ENCODE results near the gene CEBPB.
"Not testable (repeated sequence)": the region's sequence is repeated elsewhere in the genome, so short reads cannot be mapped to it uniquely, and the experiment has no call there.

Gene CEBPB

DNA sequence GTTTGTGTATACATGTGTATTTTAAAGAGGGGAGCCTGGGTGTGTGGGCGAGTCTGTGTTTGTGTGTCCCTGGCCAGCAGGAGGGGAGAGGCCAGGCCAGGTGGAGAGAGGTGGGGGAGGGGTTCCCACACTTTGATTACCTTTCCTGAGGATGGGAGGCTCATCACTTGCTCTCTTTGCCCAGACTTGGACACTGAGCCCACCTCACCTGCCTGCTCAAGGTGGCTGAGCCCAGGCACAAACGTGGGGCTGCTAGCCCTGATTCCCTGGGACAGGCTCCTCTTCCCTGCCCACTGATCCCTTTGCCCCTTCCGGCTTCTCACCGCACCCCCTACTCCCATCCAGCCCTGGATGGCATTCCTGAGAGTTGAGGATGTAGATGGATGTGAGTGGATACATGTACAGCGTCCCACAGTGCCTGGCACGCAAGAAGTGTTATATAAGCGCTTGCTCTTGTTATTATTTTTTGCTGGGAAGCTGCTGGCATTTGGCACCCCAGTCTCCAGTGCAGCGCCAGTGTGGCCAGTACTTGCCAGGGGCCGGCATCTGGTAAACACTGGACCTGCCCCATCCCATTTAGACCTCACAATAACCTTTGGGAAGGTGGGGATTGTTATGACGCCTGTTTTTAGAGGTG, 2.7 kb downstream of the CEBPB start:
- no peak for DNase-seq (ENCODE audit: low read depth in 2 of 2)

DNA sequence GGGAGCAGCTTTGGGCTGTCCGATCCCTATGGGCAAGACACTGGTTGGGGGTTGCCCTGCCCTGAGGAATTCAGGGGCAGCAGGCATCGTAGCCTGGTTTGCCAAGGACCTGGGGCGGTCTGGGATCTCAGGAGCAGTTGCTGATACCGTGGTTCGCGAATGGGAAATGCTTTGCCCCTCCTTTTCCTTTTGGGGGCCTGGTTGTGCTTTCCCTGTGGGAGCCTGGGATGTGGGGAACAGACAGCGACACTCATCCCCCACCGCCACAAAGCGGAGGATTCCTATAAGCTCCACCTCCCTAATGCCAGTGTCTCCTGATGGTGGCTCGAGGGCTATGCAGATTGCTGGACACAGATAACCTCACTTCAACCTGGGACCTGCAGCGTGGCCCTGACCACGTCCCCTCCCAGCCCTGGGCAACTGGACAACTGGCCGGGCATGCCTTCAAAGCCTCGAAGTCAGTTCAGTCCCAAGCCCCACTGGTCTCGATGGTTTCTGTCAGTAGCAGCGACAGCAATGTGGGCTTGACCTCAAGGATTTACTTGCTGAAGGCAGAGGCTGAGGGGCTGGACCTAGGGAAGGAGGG, 3.3 kb downstream of the CEBPB start:
- no peak for DNase-seq (ENCODE audit: low read depth in 2 of 2)

DNA sequence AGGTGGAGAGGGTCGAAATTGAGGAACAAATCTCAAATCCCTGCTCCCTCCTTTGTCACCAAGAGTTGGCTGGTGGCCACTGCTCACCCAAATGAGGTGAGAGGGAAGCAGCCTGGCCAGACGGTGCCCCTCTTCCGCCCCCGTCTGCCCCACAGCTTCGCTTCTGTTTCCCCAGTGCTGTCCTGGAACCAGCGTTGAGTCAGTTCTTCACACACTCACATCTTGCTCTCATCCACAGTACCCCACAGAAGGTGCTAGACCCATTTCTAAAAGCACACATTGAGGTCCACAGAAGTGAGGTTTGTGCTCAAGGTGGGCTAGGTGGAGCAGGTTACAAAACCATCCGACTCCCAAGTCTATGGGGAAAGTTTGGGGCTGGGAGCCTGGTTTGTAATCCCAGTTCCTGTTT, 3.8 kb downstream of the CEBPB start:
- DNase-seq (ENCODE audit: low read depth in 2 of 2): no peak

DNA sequence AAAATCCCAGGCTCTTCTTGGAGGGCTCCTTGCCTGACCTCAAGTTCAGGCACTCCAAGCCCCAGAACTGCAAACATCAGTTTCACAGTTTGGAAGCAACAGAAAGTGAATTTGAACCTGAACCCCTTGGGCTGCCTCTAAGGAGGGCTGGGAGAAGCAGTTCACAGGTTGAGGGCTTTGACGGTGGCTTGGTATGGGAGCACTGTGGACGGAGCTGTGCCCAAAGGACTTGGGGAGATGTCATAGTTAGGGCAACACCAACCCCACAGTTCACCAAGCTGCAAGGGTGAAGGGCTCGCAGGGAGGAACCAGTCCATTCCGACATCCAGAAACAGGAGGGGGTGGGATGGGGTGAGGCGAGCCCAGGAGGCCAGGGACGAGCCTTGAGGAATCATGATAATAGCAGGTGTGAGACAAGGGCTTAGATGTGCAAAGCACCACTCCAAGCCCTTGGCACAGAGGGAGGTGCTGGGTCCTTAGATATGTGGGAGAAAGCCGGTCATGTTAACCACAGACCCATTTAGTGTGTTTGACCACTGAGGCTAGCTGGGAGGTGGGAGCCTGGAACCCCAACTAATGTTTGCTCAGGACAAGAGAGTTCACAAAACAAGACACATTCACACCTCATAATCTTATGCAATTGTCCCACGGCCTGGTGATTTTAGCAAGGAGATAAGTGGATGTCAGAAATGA, 4.3 kb downstream of the CEBPB start:
- no peak for DNase-seq (ENCODE audit: low read depth in 2 of 2)

DNA sequence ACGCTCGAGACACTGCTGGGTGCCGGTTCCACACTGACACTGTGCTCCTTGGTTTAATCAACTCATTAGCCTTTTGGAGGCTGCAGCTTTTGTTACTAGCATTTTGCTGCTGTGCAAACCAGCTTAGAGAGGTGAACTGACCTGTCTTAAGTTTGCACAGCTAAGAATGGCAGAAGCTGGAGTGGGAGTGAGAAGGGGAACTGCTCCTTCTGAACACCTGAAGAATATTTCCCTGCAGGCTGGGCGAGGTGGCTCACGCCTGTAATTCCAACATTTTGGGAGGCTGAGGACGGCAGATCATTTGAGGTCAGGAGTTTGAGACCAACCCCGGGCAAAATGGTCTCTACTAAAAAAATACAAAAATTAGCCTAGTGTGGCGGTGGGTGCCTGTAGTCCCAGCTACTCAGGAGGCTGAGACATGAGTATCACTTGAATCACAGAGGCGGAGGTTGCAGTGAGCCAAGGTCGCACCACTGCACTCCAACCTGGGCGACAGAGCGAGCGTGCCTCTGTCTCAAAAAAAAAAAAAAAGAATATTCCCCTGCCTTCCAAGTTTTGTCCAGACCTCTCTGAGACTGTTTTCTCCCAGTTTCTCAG, 5.0 kb downstream of the CEBPB start:
- no peak for DNase-seq (ENCODE audit: low read depth in 2 of 2)

DNA sequence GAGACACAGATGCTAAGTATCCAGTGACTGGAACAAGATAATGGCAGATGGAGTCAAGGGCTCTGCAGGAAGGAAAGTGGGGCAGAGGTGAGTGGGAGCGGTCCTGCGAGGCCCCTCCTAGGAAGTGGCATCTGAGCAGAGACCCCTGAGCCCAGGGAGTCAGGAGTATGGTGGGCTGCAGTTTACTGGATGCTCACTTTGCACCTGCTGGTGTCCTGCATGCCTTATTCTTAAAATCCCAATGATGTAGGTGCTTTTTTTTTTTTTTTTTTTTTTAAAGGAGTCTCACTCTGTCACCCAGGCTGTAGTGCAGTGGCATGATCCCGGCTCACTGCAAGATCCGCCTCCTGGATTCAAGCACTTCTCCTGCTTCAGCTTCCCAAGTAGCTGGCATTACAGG, 5.6 kb downstream of the CEBPB start:
- DNase-seq (ENCODE audit: low read depth in 2 of 2): no peak

DNA sequence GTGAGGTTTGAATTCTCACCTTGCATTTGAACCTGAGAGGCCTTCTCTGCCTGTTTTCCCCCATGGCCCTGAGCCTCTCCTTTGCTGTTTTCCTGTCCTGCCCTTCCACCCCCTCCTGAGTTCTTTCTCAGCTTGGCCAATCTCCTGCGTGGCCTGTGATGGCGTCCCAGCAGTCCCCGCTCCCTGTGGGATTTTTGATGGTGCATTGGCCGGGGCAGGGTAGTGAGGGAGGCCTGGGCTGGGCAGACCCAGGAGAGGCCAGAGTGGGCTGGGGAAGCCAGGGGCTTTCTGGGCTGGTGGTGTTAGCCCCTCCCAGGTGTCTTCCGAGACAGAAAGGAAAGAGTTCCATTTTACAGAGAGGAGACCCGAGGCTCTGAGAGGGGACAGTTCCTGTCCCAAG, 6.3 kb downstream of the CEBPB start:
- DNase-seq (ENCODE audit: low read depth in 2 of 2): no peak

DNA sequence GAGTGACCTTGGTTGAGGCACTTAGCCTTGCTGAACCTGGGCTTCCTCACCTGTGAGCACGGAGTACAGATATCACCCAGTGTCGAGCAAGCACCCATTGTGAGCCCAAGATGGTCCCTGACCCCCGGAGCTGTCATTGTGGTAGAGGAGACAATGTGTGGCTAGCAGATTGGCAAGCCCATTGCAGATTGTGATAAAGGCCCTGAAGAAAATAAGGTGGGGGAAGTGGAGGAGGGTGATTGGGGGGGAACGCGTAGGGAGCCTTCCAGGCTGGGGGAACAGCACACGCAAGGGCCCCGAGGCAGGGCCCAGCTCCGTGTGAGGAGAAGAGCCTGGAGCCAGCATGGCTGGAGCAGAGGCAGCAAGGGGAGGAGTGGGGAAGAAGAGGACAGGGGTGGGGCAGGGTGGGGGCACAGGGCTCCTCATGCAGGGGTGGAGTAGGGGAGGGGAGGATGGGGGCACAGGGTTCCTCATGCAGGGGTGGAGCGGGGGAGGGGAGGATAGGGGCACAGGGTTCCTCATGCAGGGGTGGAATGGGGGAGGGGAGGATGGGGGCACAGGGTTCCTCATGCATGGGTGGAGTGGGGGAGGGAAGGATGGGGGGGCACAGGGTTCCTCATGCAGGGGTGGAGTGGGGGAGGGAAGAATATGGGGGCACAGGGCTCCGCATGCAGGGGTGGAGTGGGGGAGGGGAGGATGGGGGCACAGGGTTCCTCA, 7.0 kb downstream of the CEBPB start:
- no peak for DNase-seq (ENCODE audit: low read depth in 2 of 2)

DNA sequence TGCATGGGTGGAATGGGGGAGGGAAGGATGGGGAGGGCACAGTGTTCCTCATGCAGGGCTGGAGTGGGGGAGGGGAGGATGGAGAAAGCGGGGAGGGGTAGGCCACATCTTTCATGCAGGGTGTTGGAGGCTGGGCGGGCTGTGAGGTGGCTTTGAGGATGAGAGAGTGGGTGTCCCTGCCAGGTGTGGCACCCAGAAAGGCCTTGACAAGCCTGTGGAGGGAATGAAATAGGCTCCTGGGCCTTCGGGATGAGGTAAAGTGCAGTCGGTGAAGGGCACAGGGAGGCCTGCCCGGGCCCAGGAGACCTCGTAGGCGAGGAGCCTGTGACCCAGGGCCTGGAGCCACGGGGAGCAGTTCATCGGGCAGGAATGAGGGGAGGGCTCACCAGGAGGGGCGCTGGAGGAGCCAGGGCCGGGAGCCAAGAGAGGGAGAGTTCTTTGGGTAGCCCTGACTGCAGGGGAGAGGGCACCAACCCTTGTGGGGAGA, 7.6 kb downstream of the CEBPB start:
- DNase-seq (ENCODE audit: low read depth in 2 of 2): no peak

DNA sequence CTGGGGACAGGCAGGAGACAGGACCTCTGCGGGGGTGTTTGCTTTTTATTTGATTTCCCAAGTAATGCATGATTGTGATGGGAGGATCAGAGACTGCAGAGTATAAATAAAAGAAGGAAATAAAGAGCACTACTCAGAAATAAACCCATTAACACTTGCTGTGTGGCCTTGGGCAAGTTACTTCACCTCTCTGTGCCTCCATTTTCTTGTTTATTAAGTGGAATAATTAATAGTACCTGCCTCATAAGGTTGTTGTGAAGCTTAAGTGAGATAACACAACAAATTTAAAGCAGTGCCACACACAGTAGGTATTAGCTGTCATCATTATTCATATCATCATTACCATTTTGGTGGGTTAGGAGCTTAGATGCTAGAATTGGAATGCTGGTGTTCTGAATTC, 8.1 kb downstream of the CEBPB start:
- DNase-seq (ENCODE audit: low read depth in 2 of 2): no peak

DNA sequence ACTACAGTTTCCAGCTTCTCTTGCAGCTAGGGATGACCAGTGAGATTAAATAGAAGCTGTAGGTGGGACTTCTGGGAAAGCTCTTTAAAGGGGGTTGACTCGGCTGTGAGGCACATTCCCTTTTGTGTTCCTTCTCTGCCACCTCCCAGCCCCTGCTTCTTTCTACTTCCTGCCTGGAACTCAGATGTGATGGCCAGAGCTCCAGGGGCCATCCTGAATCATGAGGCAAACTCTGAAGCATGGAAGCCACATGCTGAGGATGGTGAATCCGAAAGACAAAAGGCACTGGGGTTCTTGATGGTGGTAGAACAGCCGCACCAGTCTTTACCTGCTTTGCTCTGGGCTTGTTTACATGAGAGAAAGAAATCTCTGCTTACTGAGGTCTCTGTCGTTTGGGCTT, 9.1 kb downstream of the CEBPB start:
- DNase-seq (ENCODE audit: low read depth in 2 of 2): no peak

DNA sequence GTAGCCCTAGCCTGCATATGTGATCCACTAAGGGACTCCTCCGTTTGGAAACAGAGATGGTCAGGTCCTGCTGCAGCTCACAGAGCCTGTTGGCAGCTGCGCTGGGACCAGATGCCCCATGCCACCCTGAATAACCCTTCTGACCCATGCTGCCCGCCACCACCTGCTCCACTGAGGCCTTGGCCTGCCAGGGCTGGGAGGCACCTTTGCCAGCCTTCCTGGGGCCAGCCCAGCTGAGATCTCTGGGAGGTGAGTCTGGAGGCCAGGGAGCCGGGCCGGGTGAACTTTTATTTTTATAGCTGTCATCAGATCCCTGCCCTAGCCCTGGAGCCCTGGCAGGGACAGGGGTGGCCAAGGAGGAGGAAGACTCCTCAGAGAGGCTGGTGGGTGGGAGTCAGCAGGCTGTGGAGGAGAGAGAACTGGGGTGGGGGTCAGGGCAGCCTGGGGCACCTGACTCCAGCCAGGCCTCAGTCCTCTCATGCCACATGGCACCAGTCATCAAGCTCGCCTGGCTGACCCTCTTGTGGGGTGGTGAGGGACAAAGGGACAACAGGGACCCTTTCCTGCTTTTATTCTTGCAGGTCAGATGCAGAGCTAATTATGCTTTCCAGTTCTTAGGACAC, 10.0 kb downstream of the CEBPB start:
- no peak for DNase-seq (ENCODE audit: low read depth in 2 of 2)

DNA sequence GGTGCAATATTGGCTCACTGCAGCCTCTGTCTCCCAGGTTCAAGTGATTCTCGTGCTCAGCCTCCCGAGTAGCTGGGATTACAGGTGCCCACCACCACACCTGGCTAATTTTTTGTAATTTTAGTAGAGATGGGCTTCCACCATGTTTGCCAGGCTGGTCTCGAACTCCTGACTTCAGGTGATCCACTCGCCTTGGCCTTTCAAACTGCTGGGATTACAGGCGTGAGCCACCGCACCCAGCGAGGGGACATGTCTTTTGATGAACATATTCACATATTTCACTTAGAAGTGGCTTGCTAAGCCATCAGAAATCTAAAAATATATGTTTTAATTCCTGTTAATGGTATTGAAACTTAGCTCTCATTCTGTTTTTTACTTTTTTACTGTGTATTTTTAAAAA, 11.1 kb downstream of the CEBPB start:
- DNase-seq (ENCODE audit: low read depth in 2 of 2): not testable (repeated sequence)

DNA sequence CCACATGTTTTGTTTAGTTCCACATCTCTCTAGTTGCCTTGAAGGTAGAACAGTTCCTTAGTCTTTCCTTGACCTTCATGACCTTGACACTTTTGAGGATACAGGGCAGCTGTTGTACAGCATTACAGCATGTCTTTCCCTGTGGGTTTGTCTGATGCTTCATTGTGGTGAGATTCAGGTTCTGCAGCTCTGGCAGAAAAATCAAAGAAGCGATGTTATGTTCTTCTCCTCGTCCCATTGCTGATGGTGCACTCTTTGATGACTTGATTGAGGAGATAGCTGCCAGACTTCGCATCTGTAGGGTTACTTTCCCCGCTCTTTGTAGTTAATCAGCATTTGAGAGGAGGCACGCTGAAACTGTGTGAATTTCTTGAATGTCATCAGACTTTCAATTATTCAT, 12.0 kb downstream of the CEBPB start:
- no peak for DNase-seq (ENCODE audit: low read depth in 2 of 2)

DNA sequence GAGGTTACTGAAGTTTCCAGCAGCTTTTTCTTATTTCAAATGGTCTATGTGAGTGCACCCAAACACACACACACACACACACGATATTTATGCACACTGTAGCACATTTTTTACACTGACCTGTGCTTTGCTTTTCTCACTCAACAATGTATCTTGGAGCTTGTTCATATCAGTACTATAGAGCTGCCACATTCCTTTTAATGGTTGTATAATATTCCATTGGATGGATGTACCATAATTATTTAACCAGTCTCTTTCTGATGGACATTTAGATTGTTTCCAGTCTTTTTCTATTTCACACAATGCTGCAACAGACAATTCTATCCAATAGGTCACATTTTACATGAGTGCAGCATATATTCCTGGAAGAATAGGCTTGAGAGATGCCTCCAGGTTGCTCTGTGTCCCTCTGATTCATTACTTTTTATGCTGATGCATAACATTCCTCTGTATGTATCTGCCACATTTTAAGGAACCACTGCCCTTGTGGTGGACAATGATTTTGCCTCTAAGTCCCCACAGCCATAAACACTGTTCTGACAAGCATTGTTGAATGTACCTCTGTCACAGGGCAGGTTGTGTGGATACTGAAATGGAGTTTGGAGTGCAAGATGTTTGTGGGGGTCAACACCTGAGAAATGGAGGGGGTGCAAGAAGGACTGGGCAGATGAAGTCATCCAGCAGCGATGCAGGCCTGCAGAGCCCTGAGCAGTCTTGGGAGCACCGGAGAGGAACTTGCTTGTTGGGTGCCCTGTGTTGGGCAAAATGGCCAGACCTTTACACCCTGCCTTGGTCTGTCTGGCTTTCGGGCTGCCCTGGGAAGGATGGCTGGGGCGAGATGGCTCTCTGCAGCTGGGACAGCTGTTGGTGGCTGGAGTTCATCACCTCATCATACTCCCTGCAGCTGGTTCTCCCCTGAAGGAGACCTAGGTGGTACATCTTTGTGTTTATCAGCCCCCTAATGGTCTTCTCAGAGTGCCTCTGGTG, 13.6 kb downstream of the CEBPB start:
- DNase-seq (ENCODE audit: low read depth in 2 of 2): no peak

DNA sequence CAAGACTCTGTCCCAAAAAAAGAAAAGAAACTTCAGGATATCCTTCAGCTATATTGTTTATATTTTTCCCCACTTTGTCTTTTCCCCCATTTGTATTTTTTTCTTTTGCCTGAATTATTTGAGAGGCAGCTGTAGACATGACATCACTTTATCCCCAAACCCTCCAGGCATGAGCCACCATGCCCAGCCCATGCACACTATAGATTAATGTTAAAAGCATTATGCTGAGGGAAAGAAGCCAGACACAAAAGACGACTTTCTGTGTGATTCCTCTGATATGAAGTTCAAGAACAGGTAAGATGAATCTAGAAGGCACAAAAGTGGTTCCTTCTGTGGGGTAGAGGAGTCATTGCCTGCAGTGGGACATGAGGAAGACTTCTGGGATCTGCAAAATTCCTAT, 16.4 kb downstream of the CEBPB start:
- no peak for DNase-seq (ENCODE audit: low read depth in 2 of 2)

DNA sequence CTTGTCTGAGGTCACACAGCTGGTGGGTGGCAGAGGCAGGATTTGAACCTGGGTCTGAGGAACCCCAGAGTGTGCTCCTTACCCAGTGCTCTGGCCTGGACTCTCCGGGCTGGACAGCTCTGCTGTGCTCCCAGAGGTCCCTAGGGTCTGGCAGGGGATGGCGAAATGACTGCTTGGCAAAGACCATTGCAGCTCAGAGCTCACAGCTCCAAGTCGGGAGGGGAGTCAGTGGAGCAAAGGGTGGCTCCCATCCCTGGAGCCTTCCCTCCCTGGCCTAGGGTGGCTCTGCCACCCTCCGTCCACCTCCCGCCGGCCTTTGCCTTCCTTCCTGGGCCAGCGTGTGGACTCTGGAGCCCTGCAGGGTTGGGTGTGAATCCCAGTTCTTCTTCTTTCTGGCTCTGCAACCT, 17.5 kb downstream of the CEBPB start:
- no peak for DNase-seq (ENCODE audit: low read depth in 2 of 2)

DNA sequence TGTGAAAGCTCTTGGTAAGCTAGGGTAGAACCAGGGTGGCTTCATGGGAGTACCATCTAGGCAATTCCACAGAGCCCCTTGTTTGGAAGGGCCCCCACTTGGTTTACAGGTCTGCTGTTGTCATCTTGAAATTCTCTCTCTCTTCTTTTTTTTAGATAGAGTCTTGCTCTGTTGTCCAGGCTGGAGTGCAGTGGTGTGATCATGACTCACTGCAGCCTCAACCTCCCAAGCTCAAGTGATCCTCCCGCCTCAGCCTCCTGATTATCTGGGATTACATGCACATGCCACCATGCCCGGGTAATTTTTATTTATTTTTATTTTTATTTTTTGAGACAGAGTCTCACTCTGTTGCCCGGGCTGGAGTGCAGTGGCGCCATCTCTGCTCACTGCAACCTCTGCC, 18.2 kb downstream of the CEBPB start:
- not testable (repeated sequence) for DNase-seq (ENCODE audit: low read depth in 2 of 2)

DNA sequence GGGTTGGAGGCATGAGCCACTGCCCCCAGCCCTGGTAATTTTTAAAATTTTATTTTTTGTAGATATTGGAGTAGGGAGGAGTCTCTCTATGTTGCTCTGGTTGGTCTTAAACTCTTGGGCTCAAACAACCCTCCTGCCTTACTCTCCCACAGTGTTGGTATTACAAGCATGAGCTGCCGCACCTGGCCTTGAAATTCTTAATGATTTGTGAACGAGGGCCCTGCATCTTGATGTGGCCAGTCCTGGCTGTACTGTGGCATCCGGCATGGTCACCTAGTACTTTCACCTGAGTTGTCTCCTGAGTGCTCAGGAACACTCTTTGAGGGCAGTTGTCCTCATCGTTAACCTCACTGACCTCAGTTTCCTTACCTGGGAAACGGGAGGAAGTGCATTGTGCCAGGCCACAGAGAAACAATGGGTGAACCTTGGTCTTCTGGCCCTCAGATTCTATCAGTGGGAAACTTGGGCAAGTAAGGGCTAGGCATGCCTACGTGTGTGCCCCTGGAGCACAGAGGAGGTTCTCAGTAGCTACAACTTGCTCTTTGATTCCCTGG, 19.5 kb downstream of the CEBPB start:
- DNase-seq (ENCODE audit: low read depth in 2 of 2): no peak

DNA sequence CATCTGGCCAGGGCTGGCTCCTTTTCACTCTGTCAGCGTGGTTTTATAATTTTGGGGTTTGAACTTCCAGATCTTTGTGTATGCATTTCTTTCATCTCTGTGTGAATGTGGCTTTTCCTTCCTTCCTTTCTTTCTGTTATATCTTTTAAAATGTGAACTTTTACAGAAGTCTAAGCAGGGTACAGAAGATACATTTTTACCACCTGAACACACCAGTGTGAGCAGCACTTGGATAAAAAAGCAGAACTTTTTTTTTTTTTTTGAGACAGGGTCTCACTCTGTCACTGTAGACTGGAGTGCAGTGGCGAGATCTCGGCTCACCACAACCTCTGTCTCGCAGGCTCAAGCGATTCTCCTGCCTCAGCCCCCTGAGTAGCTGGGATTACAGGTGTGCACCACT, 20.5 kb downstream of the CEBPB start:
- DNase-seq (ENCODE audit: low read depth in 2 of 2): no peak

All from stimulated activated CD8-positive, alpha-beta memory T cell treated with anti-CD3 and anti-CD28 coated beads, Interleukin-15, amount 100 ng/mL, for 4 hours (primary cell).